Osteocyte (in vitro differentiated cells): ENCODE data around the gene ZNF750. TPM values are rescaled to one million over a fixed set of nuclear protein-coding genes. Genes with fewer than 3 reads are reported as not detected.

ENCODE experiments used
- DNase-seq: peaks from one replicate; pipeline ENCODE4 v3.0.0; 2021; ENCODE audit warnings: mixed read lengths; ENCODE audit not compliant: unreplicated experiment; ENCODE audit errors: extremely low spot score
- H3K27ac Mint-ChIP-seq: one replicate; pipeline ENCODE4 v1.8.0; 2021; ENCODE audit warnings: mild to moderate bottlenecking, mixed read lengths; ENCODE audit not compliant: unreplicated experiment
- H3K27me3 Mint-ChIP-seq: one replicate; pipeline ENCODE4 v1.8.0; 2021; ENCODE audit warnings: mixed read lengths; ENCODE audit not compliant: unreplicated experiment
- H3K36me3 Mint-ChIP-seq: one replicate; pipeline ENCODE4 v1.8.0; 2021; ENCODE audit warnings: mixed read lengths; ENCODE audit not compliant: unreplicated experiment
- H3K4me1 Mint-ChIP-seq: one replicate; pipeline ENCODE4 v1.8.0; 2021; ENCODE audit warnings: mixed read lengths; ENCODE audit not compliant: unreplicated experiment
- H3K4me3 Mint-ChIP-seq: one replicate; pipeline ENCODE4 v1.8.0; 2021; ENCODE audit warnings: mild to moderate bottlenecking, moderate library complexity, mixed read lengths; ENCODE audit not compliant: unreplicated experiment
- H3K9me3 Mint-ChIP-seq: one replicate; pipeline ENCODE4 v1.8.0; 2021; ENCODE audit warnings: mixed read lengths; ENCODE audit not compliant: unreplicated experiment
- total RNA-seq: library from RNA; stranded (reverse); gene quantifications from 2 replicates; pipeline ENCODE4 v1.2.1, GENCODE V29; 2021
- TF ChIP-seq, protein P1 (sequence below): fragments of 200-600 bp; sonication (generic); IDR thresholded peaks from 2 replicates; pipeline ENCODE4 v1.5.0; 2021; ENCODE audit warnings: antibody characterized with exemption, mild to moderate bottlenecking, moderate library complexity

ZNF750 gene
- total RNA-seq, 1 donor from 2014 or later = not detected

DNA sequence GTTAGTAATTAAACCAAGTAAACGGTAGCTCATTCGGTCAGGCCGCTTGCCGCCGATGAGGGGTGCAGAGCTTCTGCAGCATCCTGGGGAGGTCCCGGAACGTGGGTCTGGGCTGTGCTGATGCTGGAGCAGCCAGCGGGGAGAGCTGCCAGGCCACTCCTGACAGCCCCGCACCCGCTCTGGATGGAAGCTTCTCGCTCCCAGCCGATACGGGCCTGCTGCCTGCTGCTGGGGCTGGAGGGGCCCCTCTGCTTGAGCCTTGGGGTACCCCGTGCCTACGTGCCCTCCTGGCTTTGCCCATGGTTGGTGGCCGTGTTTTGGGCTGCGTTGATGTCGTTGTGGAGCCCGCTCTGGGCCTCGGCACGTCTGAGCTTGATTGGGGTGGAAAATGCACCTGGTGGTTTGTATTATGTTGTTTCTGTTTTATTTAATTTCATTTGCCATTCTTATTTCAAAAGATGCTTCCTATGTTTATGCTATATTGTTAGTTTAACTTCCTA is 41.6 kb upstream of the ZNF750 start:
- Mint-ChIP-seq H3K27ac (no peak overlapping the region), H3K36me3 (peaks cover 7% of the 10 kb centered on the region)
- TF ChIP-seq, protein P1, sequence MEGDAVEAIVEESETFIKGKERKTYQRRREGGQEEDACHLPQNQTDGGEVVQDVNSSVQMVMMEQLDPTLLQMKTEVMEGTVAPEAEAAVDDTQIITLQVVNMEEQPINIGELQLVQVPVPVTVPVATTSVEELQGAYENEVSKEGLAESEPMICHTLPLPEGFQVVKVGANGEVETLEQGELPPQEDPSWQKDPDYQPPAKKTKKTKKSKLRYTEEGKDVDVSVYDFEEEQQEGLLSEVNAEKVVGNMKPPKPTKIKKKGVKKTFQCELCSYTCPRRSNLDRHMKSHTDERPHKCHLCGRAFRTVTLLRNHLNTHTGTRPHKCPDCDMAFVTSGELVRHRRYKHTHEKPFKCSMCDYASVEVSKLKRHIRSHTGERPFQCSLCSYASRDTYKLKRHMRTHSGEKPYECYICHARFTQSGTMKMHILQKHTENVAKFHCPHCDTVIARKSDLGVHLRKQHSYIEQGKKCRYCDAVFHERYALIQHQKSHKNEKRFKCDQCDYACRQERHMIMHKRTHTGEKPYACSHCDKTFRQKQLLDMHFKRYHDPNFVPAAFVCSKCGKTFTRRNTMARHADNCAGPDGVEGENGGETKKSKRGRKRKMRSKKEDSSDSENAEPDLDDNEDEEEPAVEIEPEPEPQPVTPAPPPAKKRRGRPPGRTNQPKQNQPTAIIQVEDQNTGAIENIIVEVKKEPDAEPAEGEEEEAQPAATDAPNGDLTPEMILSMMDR = no peak

DNA sequence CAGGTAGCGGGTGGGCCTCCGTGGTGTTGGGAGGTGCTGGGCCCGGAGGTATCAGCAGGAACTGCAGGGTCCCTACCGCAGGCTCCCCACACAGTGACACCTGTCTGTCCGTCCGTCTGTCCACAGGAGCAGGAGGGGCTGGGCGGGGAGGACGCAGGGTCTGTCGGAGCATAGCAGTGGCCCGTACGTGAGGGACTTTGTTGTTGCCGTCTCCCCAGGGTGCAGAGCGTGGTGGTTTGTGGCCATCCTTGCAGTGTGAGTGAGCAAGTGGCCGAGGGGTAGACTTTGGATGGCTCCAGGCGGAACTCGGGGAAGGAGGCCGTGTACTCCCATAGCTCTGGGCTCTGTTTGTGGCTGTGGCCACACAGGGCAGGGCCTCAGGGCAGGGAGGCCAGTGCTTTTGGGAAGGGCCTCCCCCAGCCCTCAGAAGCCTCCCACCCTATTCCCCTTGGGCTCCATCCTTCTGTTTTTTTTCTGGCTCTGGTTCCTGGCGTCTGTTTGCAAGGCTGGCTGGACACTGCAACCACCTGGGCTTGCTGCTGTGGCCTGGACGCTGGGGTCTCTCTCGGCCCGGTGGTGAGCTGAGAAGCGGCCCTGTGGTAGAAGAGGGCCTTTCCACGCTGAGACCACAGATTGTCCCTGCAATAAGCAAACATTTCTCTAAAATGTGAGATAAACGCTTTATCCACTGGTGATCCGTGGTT is 41.0 kb upstream of the ZNF750 start:
- Mint-ChIP-seq H3K27me3 (no peaks in the 10 kb centered on the region), H3K36me3 (peaks cover 7% of the 10 kb centered on the region), H3K4me3 (no peak overlapping the region), H3K4me1 (peaks cover 42% of the 10 kb centered on the region), H3K27ac (no peak overlapping the region), H3K9me3 (no peaks in the 10 kb centered on the region)
- no peak for DNase-seq
- TF ChIP-seq, protein P1 = no peak

More for the DNA sequence above, 41.6 kb upstream of the ZNF750 start:
- H3K9me3 Mint-ChIP-seq = no peaks in the 10 kb centered on the region
- peaks cover 43% of the 10 kb centered on the region for H3K4me1 Mint-ChIP-seq
- DNase-seq = no peak
- H3K27me3 Mint-ChIP-seq = no peaks in the 10 kb centered on the region
- H3K4me3 Mint-ChIP-seq = no peak overlapping the region

DNA sequence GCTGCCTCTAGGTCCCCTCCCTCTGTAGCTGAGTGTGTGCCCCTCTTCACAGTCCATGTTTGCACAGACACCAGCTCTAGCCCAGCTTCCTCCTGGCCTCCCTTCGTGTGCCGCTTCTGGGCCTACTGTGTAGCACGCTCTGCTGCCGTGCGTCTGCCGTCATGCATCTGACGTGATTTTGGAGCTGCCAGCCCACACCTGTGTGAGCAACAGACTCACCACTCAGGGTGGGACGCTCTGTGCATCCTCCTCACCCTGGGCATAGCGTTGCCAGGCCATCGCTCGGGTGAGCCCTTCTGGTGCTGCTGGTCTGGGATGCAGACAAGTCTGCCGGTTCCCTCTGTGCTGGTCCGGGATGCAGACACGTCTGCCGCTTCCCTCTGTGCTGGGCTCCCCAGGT is 39.4 kb upstream of the ZNF750 start:
- peaks cover 31% of the 10 kb centered on the region for H3K4me1 Mint-ChIP-seq
- H3K27me3 Mint-ChIP-seq = no peaks in the 10 kb centered on the region
- no peaks in the 10 kb centered on the region for H3K9me3 Mint-ChIP-seq
- DNase-seq = no peak
- H3K27ac Mint-ChIP-seq = no peak overlapping the region
- TF ChIP-seq, protein P1 = no peak
- peaks cover 7% of the 10 kb centered on the region for H3K36me3 Mint-ChIP-seq
- H3K4me3 Mint-ChIP-seq = no peak overlapping the region

DNA sequence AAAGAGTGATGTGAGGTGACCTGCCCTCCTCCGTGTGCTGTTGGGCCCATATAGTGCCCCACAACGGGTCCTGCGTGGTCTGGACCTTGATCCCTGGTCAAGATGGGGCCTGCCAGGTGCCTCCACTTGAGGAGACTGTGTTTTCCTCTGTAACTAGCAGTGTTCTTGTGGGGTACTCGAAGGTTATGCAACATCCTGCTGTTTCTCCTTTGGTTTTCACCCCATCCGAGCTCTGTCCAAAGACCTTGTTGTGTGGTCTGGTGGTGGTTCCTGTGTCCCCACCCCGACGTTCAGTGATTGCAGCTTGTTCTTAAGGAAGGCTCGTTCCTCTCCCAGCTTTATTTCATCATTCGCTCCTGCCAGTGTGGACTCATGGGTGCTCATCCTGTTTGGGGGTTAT is 38.7 kb upstream of the ZNF750 start:
- TF ChIP-seq, protein P1 = no peak
- H3K9me3 Mint-ChIP-seq = no peaks in the 10 kb centered on the region
- peaks cover 7% of the 10 kb centered on the region for H3K36me3 Mint-ChIP-seq
- no peaks in the 10 kb centered on the region for H3K27me3 Mint-ChIP-seq
- H3K4me1 Mint-ChIP-seq = peaks cover 31% of the 10 kb centered on the region
- H3K27ac Mint-ChIP-seq = no peak overlapping the region
- no peak for DNase-seq
- no peak overlapping the region for H3K4me3 Mint-ChIP-seq

DNA sequence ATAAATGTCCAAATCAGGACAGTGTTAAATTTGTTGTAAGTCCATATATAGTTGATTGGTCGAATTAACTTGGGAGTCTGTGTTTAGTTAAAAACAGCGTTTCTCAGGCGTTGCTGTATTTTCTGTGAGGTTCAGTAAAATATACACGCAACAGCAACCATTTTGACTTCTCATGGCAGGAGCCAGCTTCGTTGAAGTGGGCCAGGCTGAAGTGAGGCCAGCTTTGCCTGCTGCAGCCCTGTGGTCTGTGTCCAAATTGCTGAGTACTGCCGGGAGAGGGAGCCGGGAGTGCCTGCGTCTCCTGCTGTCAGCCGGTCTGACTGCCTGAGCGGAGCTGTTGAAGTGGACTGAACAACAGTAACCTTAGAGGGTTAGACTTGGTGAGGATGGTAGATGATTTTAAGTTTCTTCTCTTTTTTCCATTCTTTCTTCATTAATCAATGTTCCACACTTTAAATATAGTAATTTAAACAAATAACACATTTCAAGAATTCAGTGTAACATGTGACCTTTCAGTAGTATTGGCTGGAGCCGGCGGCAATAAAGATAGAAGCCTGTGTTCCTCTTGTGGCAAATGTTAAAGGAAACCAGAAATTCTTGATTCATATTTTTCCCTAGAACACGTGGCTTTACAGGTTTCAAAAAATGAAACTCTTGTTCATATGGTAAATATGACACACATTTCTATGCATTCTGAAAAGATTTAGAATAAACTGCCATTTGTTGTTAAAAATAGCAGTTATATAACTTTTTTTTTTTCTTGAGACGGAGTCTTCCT is 37.0 kb upstream of the ZNF750 start:
- DNase-seq = no peak
- Mint-ChIP-seq H3K4me3 (no peak overlapping the region), H3K27me3 (no peaks in the 10 kb centered on the region), H3K36me3 (peaks cover 10% of the 10 kb centered on the region), H3K27ac (no peak overlapping the region), H3K9me3 (no peaks in the 10 kb centered on the region), H3K4me1 (peaks cover 22% of the 10 kb centered on the region)
- TF ChIP-seq, protein P1 = peak; percentile 68
